ENCODE measurements around the gene LANCL1. TPM values are rescaled to one million over a fixed set of nuclear protein-coding genes. Genes with fewer than 3 reads are reported as not detected.

The LANCL1 gene
- polyA plus RNA-seq, 1 of the 3 experiments (the other 2 are of a cell fraction), result 34.3 TPM

DNA sequence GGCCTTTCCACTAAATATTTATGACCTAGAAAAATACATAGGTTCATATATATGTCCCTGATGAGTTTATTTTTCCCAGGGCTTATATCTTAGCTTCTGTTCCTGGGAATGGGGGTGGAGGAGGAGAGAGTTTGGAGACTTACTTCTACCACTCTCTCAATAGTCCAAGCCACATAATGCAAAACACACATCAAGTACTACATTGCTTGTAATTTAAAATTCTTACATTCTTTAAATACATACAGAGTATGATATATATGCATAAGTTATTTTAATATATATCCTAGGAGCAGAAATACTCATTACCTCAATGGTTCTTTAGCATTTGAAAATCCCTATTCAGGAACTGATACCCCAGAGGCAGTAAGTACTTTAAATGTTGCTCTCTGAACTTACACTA lies 88.4 kb downstream of the LANCL1 start:
- no peaks in the 10 kb centered on the region for H3K9me3 ChIP-seq
- POLR2A ChIA-PET, result no interaction called here
- no peaks in the 10 kb centered on the region for H3K9me2 ChIP-seq
- no peak for TF ChIP-seq RCOR1 (IDR thresholded peaks at IDR 0.05; ENCODE audit: low read length)
- TF ChIP-seq CHD2 (IDR thresholded peaks at IDR 0.05; ENCODE audit: low read length, partially characterized antibody), result no peak
- TF ChIP-seq POLR2AphosphoS5 (IDR thresholded peaks at IDR 0.05; ENCODE audit: low read depth, low read length), result no peak
- no peak for TF ChIP-seq USF2 (IDR thresholded peaks at IDR 0.05; ENCODE audit: borderline replicate concordance, low read depth, low read length)
- TF ChIP-seq RFX5 (IDR thresholded peaks at IDR 0.05; ENCODE audit: low read length), result no peak
- no peak for TF ChIP-seq RXRA (IDR thresholded peaks at IDR 0.05; ENCODE audit: borderline replicate concordance, low read depth)
- TF ChIP-seq, protein P1, sequence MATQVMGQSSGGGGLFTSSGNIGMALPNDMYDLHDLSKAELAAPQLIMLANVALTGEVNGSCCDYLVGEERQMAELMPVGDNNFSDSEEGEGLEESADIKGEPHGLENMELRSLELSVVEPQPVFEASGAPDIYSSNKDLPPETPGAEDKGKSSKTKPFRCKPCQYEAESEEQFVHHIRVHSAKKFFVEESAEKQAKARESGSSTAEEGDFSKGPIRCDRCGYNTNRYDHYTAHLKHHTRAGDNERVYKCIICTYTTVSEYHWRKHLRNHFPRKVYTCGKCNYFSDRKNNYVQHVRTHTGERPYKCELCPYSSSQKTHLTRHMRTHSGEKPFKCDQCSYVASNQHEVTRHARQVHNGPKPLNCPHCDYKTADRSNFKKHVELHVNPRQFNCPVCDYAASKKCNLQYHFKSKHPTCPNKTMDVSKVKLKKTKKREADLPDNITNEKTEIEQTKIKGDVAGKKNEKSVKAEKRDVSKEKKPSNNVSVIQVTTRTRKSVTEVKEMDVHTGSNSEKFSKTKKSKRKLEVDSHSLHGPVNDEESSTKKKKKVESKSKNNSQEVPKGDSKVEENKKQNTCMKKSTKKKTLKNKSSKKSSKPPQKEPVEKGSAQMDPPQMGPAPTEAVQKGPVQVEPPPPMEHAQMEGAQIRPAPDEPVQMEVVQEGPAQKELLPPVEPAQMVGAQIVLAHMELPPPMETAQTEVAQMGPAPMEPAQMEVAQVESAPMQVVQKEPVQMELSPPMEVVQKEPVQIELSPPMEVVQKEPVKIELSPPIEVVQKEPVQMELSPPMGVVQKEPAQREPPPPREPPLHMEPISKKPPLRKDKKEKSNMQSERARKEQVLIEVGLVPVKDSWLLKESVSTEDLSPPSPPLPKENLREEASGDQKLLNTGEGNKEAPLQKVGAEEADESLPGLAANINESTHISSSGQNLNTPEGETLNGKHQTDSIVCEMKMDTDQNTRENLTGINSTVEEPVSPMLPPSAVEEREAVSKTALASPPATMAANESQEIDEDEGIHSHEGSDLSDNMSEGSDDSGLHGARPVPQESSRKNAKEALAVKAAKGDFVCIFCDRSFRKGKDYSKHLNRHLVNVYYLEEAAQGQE (IDR thresholded peaks at IDR 0.05; ENCODE audit: low read depth, low read length), result no peak
- TF ChIP-seq YY1 (IDR thresholded peaks at IDR 0.05; ENCODE audit: low read depth), result no peak
- no peak for TF ChIP-seq JUND (IDR thresholded peaks at IDR 0.05)
- TF ChIP-seq EZH2phosphoT487 (IDR thresholded peaks at IDR 0.05; ENCODE audit: borderline replicate concordance, low read depth), result no peak
- H3K79me2 ChIP-seq (ENCODE audit: insufficient read depth), result no peaks in the 10 kb centered on the region
- CTCF ChIA-PET, result no interaction called here
- no peak overlapping the region for H3K9ac ChIP-seq
- H3K4me3 ChIP-seq (ENCODE audit: low read depth in 2 of 2, low read length in 1 of 2), result no peak overlapping the region
- H3K4me1 ChIP-seq (ENCODE audit: control insufficient read depth in 1 of 2, insufficient read depth in 2 of 2, low read depth in 1 of 2, low read length in 1 of 2), result no peaks in the 10 kb centered on the region
- H3K4me2 ChIP-seq, result no peak overlapping the region
- no peak overlapping the region for H3K27ac ChIP-seq (ENCODE audit: low read depth in 2 of 2, low read length in 1 of 2)
- H2AFZ ChIP-seq (ENCODE audit: low read depth), result no peak overlapping the region
- H4K20me1 ChIP-seq (ENCODE audit: insufficient read depth), result no peaks in the 10 kb centered on the region
- DNase-seq, result no peak
- H3K27me3 ChIP-seq (ENCODE audit: insufficient read depth), result no peaks in the 10 kb centered on the region
- no peaks in the 10 kb centered on the region for H3K36me3 ChIP-seq (replicated peaks in 1 of 2; ENCODE audit: control insufficient read depth in 1 of 2, insufficient read depth in 2 of 2, low read length in 1 of 2)
- no peaks in the 10 kb centered on the region for H3F3A ChIP-seq (replicated peaks; ENCODE audit: insufficient read depth)

DNA sequence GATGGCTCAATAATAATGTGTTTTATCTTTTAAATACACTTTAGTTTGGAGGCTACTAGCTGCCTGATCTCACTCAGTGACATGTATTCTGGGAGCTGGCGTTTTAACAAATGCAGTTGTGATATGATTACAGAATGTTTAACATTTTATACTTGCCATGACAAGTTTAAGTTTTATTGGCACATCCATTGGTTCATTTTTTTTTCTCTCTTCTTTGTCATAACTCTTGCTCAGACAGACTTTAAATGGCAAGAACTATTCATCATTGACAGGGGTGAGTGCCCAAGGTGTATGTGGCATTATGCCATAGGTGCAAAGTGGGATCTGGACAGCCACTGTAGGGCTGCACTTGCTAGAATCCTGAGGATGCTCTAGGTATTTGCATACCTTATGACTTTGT lies 89.5 kb downstream of the LANCL1 start:
- Histone ChIP-seq H3K27me3 (ENCODE audit: insufficient read depth) (no peaks in the 10 kb centered on the region), H3K4me2 (no peak overlapping the region), H3K27ac (ENCODE audit: low read depth in 2 of 2, low read length in 1 of 2) (no peak overlapping the region), H3K4me3 (ENCODE audit: low read depth in 2 of 2, low read length in 1 of 2) (no peak overlapping the region), H3K9me3 (no peaks in the 10 kb centered on the region), H4K20me1 (ENCODE audit: insufficient read depth) (no peaks in the 10 kb centered on the region), H3K9me2 (no peaks in the 10 kb centered on the region), H3K4me1 (ENCODE audit: control insufficient read depth in 1 of 2, insufficient read depth in 2 of 2, low read depth in 1 of 2, low read length in 1 of 2) (no peaks in the 10 kb centered on the region), H3K79me2 (ENCODE audit: insufficient read depth) (no peaks in the 10 kb centered on the region), H2AFZ (ENCODE audit: low read depth) (no peak overlapping the region), H3K9ac (no peak overlapping the region), H3K36me3 (replicated peaks in 1 of 2; ENCODE audit: control insufficient read depth in 1 of 2, insufficient read depth in 2 of 2, low read length in 1 of 2) (no peaks in the 10 kb centered on the region), H3F3A (replicated peaks; ENCODE audit: insufficient read depth) (no peaks in the 10 kb centered on the region)
- WGBS (ENCODE audit: low lambda C conversion rate), result 0% methylated on average over 1 of the region's 1 CpG
- CTCF ChIA-PET, result interaction anchor here (0.8 to 0.9 kb wide), 2 partner anchors 8 to 13 kb away, joined by 3 read pairs; no protein-coding TSS in a partner anchor
- TF ChIP-seq, protein P2, sequence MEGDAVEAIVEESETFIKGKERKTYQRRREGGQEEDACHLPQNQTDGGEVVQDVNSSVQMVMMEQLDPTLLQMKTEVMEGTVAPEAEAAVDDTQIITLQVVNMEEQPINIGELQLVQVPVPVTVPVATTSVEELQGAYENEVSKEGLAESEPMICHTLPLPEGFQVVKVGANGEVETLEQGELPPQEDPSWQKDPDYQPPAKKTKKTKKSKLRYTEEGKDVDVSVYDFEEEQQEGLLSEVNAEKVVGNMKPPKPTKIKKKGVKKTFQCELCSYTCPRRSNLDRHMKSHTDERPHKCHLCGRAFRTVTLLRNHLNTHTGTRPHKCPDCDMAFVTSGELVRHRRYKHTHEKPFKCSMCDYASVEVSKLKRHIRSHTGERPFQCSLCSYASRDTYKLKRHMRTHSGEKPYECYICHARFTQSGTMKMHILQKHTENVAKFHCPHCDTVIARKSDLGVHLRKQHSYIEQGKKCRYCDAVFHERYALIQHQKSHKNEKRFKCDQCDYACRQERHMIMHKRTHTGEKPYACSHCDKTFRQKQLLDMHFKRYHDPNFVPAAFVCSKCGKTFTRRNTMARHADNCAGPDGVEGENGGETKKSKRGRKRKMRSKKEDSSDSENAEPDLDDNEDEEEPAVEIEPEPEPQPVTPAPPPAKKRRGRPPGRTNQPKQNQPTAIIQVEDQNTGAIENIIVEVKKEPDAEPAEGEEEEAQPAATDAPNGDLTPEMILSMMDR (IDR thresholded peaks at IDR 0.05), result no peak
- no peak for TF ChIP-seq GATA2 (CRISPR knock-in tag; IDR thresholded peaks at IDR 0.05)
- TF ChIP-seq MXI1 (IDR thresholded peaks at IDR 0.05; ENCODE audit: low read depth, low read length), result no peak
- no peak for TF ChIP-seq SMC3 (IDR thresholded peaks at IDR 0.05; ENCODE audit: low read depth, low read length)
- TF ChIP-seq, protein P3, sequence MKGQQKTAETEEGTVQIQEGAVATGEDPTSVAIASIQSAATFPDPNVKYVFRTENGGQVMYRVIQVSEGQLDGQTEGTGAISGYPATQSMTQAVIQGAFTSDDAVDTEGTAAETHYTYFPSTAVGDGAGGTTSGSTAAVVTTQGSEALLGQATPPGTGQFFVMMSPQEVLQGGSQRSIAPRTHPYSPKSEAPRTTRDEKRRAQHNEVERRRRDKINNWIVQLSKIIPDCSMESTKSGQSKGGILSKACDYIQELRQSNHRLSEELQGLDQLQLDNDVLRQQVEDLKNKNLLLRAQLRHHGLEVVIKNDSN (IDR thresholded peaks at IDR 0.05; ENCODE audit: borderline replicate concordance, low read depth), result no peak
- TF ChIP-seq USF2 (IDR thresholded peaks at IDR 0.05; ENCODE audit: borderline replicate concordance, low read depth, low read length), result no peak
- no peak for TF ChIP-seq MAX (IDR thresholded peaks at IDR 0.05; ENCODE audit: low read depth)
- no peak for TF ChIP-seq RXRA (IDR thresholded peaks at IDR 0.05; ENCODE audit: borderline replicate concordance, low read depth)
- no peak for DNase-seq
- POLR2A ChIA-PET, result no interaction called here

Measured in SK-N-SH (cell line).